ENCODE results near the gene GRAMD1A. TPM values are rescaled to one million over a fixed set of nuclear protein-coding genes. Genes with fewer than 3 reads are reported as not detected.

Gene GRAMD1A
- total RNA-seq, 2 experiments from 2014 or later: 84.2 to 124 TPM

DNA sequence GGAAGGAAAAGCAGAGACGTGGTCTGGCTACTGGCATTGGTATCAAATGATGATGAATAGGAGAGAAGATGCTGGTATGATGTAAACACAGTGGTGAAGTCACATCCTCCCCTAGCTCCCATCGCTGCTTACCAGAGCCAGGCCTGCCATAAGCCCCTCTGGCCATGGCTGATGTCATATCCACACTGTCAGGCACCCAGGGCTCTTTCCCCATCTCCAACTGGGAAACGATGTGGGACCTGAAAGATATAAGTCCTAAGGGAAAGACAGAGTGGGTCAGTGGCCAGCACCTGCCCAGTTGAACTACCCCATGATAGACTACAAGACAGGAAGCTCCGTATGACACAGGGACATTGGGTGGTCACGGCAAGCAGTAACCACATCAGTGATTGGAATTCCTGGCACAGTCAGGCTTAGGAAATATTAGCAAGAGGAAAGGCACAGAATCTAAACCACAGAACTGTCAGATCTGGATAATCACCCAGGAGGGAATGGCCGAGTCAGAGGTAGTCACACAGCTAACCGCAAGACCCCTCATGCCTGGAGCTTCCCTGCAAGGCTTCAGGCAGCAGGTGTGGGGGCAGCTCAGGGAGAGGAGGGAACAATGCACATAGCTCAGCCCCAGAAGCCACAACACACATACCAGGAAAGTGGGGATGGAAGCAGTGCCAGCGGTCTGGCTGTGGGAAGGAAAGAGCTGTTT lies 39.9 kb upstream of the GRAMD1A start:
- Histone ChIP-seq H3K4me1 (ENCODE audit: insufficient read depth, low read length, poor library complexity, severe bottlenecking) (peaks cover 19% of the 10 kb centered on the region), H3K9me3 (ENCODE audit: low read length) (no peaks in the 10 kb centered on the region), H3K36me3 (ENCODE audit: insufficient read depth, low read length) (peaks cover 41% of the 10 kb centered on the region), H4K20me1 (ENCODE audit: insufficient read depth, low read length) (no peaks in the 10 kb centered on the region), H3K4me2 (ENCODE audit: low read length) (no peak overlapping the region), H3K27ac (ENCODE audit: low read depth, low read length, poor library complexity, severe bottlenecking) (no peak overlapping the region), H2AFZ (ENCODE audit: low read length) (no peak overlapping the region), H3K4me3 (ENCODE audit: low read depth, low read length, poor library complexity, severe bottlenecking) (no peak overlapping the region), H3K79me2 (ENCODE audit: insufficient read depth, low read depth, low read length) (peaks cover 16% of the 10 kb centered on the region; the same call in 1 of the 2 replicates), H3K9me2 (ENCODE audit: insufficient read depth, low read length) (no peaks in the 10 kb centered on the region)
- TF ChIP-seq, protein P1, sequence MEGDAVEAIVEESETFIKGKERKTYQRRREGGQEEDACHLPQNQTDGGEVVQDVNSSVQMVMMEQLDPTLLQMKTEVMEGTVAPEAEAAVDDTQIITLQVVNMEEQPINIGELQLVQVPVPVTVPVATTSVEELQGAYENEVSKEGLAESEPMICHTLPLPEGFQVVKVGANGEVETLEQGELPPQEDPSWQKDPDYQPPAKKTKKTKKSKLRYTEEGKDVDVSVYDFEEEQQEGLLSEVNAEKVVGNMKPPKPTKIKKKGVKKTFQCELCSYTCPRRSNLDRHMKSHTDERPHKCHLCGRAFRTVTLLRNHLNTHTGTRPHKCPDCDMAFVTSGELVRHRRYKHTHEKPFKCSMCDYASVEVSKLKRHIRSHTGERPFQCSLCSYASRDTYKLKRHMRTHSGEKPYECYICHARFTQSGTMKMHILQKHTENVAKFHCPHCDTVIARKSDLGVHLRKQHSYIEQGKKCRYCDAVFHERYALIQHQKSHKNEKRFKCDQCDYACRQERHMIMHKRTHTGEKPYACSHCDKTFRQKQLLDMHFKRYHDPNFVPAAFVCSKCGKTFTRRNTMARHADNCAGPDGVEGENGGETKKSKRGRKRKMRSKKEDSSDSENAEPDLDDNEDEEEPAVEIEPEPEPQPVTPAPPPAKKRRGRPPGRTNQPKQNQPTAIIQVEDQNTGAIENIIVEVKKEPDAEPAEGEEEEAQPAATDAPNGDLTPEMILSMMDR (conservative IDR thresholded peaks at IDR 0.05; ENCODE audit: low read length): no peak
- TF ChIP-seq EZH2phosphoT487 (IDR thresholded peaks at IDR 0.05; ENCODE audit: borderline replicate concordance, low read depth, low read length): no peak
- BruUV-seq (replicated peaks): no TSS peak
- ChIA-PET CTCF (ENCODE audit: unreplicated experiment) (no interaction called here), POLR2A (interaction anchor here (0.6 kb wide), 1 partner anchor 1417 kb away, joined by 3 read pairs; no protein-coding TSS in a partner anchor)
- intact Hi-C loops (cut with micrococcal nuclease; ENCODE audit: unreplicated experiment): no loop called here
- no peak for DNase-seq (ENCODE audit: low spot score)

- Histone ChIP-seq H3K4me1 (ENCODE audit: insufficient read depth, low read length, poor library complexity, severe bottlenecking) (peaks cover 19% of the 10 kb centered on the region), H3K4me2 (ENCODE audit: low read length) (0 out of 2 replicates have a peak overlapping the region, but pooled peaks have one; percentile 84), H3K9me2 (ENCODE audit: insufficient read depth, low read length) (no peaks in the 10 kb centered on the region), H3K79me2 (ENCODE audit: insufficient read depth, low read depth, low read length) (peaks cover 16% of the 10 kb centered on the region; the same call in 1 of the 2 replicates), H3K4me3 (ENCODE audit: low read depth, low read length, poor library complexity, severe bottlenecking) (no peak overlapping the region), H3K36me3 (ENCODE audit: insufficient read depth, low read length) (peaks cover 40% of the 10 kb centered on the region), H2AFZ (ENCODE audit: low read length) (no peak overlapping the region), H3K27ac (ENCODE audit: low read depth, low read length, poor library complexity, severe bottlenecking) (no peak overlapping the region), H4K20me1 (ENCODE audit: insufficient read depth, low read length) (no peaks in the 10 kb centered on the region), H3K9me3 (ENCODE audit: low read length) (no peaks in the 10 kb centered on the region)
- intact Hi-C loops (cut with micrococcal nuclease; ENCODE audit: unreplicated experiment): no loop called here
- no peak for DNase-seq (ENCODE audit: low spot score)
- no peak for TF ChIP-seq EZH2phosphoT487 (IDR thresholded peaks at IDR 0.05; ENCODE audit: borderline replicate concordance, low read depth, low read length)
- TF ChIP-seq, protein P1 (conservative IDR thresholded peaks at IDR 0.05; ENCODE audit: low read length): no peak
- ChIA-PET POLR2A (interaction anchor here (0.6 to 0.7 kb wide), 2 partner anchors 15 to 1416 kb away, joined by 3 read pairs; no protein-coding TSS in a partner anchor), CTCF (ENCODE audit: unreplicated experiment) (no interaction called here)
- BruUV-seq (replicated peaks): no TSS peak
Measured at GRCh38 chr19:34960940-34961679, 39.0 kb upstream of the GRAMD1A start.
